T-helper 22 cell (primary cell): Measurements from ENCODE around the gene PRRG3.

ENCODE experiments used
- DNase-seq: peaks from one replicate; pipeline ENCODE4 v3.0.0-alpha.2; 2020; ENCODE audit warnings: low read depth

Gene PRRG3

GRCh38 chrX:151708821-151709220 is 13.6 kb downstream of the PRRG3 start:
- DNase-seq = no peak

DNA sequence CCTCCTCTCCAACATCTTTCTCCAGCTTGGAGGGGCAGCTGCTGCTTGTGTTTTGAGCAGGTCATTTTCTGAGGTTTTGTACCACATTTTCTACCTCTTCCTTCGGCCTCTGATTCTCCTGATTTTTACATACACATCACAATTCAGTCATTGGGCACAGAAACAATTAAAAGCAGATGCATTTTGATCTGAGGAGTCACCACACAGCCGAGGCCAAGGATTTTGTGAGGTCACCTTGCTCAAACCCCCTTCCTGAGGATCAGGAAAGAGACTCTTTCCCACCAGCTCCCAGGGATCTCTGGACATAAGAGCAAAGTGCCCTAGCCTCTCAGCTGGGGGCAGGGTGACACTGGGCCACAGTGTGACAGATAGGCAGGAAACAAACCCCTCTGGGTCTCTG is 15.2 kb downstream of the PRRG3 start:
- no peak for DNase-seq

GRCh38 chrX:151711154-151711553 is 15.9 kb downstream of the PRRG3 start:
- no peak for DNase-seq

DNA sequence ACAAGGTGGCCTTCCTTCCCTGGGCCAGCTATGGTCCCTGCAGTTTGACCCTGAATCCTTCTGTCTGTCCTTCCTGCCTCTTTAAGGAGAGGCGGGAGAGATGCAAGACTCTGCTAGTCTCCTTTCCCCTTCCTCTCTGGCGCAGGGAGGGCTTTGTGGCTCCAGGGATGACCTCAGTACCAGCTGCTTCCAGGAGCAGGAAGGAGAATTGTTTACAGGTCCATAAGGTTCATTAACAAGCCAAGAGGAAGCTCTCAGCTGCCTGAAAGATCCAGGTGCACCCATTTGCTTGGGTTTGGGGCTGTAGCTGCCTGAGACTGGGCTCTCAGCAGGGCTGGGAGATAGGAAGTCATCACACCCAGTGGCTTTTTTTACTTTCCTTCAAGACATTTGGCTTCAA is 16.5 kb downstream of the PRRG3 start:
- no peak for DNase-seq

GRCh38 chrX:151712253-151712652 is 17.0 kb downstream of the PRRG3 start:
- DNase-seq = no peak

DNA sequence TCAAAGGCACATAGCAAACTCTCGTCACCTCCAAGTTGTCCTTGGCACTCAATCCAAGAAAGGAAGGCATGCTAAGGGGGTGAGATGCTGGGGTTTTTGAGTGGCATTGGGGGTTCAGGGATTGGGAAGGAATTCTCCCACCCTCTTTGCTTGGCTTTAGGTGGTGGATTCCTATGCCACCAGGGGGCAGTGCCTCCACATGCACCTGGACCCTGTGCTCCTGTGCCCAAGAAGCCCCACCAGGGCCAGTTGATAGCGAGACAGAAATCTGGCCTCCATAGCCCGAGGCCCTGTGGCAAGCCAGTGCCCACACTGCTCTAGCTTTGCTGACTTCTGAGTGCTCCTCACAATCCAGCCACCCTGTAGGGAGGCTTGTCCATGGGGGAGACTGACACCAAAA is 18.6 kb downstream of the PRRG3 start:
- no peak for DNase-seq

DNA sequence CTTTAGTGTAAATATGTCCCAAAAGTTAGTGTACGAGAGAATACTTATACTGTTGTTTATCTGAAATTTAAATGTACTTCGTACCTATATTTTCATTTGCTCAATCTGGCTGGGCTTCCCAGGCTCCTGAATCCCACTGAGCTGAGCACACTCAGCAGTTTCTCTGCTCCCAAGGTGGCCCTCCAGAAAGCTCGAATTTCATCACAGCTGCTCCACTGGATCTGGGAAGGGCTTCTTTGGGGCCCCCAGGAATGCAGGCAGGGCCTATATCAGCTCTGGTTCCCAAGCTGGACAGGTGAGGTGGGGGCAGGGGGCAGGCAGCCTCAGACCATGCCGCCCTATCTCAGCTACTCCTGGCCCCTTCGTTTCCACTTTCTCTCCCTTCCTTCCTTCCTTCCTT is 19.1 kb downstream of the PRRG3 start:
- no peak for DNase-seq

DNA sequence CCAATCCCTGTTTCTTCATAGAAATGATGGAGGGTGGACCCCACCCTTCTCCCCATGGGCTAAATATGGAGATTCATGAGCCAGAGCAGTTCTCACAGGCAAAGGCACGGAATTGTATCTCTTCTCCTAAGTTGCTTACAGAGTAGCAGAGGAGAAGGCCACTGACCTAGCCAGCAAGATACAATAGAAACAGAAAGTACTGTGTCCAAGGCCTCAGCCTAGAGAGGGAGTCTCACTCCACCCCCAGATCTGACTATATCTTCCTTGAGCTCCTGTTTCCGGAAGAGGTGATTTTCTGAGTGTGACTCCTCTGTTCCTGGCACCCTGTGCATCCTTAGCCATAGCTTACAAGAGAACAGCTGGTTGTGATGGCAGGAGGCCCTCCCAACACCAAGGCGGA is 20.5 kb downstream of the PRRG3 start, which contains the start of gene FATE1:
Gene FATE1 (plus strand): TSS at position 284 of the 400 bp plus-strand sequence. CDS start 85 bp downstream, at position 369.
- DNase-seq = no peak

GRCh38 chrX:151722241-151722846 is 27.1 kb downstream of the PRRG3 start:
- no peak for DNase-seq

- DNase-seq = no peak
Observed at GRCh38 chrX:151723156-151723760, 28.0 kb downstream of the PRRG3 start.

- DNase-seq = no peak
Observed at GRCh38 chrX:151724563-151725337, 29.5 kb downstream of the PRRG3 start.

DNA sequence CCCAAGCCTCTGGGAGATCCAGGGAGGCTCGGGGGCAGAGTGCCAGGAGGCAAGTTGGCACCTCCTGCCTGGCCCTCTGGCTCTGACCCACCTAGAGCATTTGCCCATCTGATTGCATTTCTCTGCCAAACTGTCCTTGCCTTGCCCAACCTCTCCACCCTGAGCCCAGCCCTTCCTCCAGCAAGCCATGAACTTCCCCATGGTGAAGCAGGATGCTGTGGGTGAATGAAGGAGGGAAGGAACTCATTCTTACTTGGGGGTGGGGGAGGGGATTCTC is 30.0 kb downstream of the PRRG3 start:
- no peak for DNase-seq

DNA sequence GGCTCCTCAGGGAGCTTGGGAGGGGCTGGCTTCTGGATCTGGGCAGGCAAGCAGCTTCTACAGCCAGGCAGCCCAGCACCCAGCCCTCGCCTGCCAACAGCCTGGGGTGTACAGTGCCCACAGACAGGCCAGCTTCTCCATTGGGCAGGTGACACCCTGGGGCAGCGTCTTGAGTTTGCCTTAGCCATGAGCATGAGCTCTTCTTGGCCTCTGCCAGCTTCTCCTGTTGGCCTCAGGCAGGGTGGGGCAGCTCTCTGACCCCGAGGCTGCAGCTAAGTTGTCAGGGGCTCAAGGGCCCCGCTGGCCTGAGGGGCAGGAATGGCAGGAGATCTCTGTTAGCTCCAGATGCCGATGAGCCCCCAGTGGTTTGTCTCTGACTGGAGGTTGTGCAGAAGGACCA is 31.5 kb downstream of the PRRG3 start:
- no peak for DNase-seq

- DNase-seq = no peak
Observed at GRCh38 chrX:151727346-151727745, 32.1 kb downstream of the PRRG3 start.

DNA sequence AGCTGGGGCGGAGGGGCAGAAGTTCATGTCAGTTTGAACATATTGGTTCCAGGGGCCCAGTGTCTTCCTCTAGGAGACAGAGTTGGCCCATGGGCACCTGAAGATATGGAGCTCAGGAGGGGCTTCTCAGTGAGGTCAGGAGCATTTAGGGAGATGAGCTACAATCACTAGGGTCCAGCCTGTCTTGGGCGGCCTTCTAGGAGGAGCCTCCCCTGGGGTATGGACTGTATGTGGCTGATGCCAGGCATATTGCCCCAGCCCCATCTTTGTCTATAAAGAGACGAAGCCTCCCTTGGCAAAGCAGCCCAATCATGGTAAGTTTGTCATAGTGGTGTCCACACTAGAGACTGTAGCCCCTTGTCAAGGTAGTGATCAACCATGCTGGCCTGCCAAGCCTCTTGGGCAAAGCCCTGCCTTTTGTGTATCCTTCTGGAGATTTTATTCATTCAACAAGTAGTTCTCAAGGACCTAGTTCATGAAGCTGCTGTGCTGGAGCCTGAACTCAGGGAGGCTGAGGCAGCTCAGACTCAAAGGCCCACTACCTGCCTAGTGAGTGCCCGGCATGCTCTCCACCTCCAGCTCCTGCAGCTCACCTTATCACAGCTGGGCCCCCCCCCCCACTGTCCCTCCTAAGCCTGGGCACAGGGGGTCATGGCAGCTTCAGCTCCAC is 33.9 kb downstream of the PRRG3 start:
- DNase-seq = no peak

DNA sequence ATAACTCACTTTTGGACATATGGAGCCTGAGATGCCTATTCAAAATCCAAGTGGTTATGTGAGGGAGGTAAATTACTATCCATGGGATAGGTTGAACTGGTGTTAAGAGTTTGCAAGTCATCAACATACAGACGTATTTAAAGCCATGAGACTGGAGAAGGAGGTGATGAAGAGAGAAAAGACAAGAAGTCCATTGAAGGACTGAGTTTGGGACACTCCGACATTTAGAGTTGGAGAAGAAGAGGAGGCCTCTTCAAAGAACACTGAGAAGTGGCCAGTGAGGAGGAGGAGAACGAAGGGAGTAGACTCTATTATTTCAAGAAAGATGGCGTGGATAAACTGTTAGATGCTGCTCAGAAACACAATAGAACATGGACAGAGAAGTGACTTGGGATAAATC is 39.2 kb downstream of the PRRG3 start, which contains the start of gene CNGA2:
Gene CNGA2 (plus strand): TSS at position 301 of the 400 bp plus-strand sequence. CDS start 3,738 bp downstream, outside the sequence.
- no peak for DNase-seq

GRCh38 chrX:151735219-151735618 is 40.0 kb downstream of the PRRG3 start:
- DNase-seq = no peak

GRCh38 chrX:151736685-151737084 is 41.4 kb downstream of the PRRG3 start:
- DNase-seq = no peak

DNA sequence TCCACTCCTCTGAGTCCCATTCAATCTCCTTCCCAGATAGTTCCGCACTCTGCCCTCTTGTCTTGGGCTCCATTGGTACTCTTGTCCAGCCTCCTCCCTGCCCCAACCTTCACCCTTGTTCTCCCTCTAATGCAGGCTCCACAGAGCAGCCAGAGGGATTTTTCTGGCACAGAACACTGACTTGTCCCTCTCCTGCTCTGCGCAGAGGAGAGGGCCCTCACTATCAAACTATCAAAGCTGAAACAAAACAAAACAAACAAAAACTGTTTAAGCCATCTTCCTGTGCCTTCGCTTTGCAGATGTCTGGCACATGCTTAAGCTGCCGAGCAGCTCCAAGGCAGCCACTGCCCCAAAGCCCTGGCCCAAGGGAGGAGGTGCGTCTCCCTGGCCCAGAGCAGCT is 42.2 kb downstream of the PRRG3 start:
- DNase-seq = no peak

- DNase-seq = no peak
Observed at GRCh38 chrX:151738751-151739150, 43.5 kb downstream of the PRRG3 start.

- no peak for DNase-seq
Observed at GRCh38 chrX:151741606-151742005, 46.3 kb downstream of the PRRG3 start.

DNA sequence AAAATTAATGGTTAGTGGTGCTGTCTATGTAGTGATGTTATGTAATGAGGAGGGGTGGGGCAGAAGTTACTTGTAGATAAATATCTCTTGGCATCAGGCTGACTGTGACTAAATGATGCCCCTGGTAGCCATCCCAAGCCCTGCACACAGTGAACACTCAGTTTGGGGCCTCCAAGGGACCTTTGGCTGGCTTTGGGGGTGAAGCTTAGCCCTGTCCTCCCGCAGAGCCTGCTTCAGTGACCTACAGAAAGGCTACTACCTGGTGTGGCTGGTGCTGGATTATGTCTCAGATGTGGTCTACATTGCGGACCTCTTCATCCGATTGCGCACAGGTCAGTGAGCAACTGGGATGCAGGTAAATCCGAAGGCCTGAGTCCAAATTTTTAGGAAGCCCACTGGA is 47.1 kb downstream of the PRRG3 start:
- DNase-seq = no peak
